Stimulated activated naive CD8-positive, alpha-beta T cell treated with anti-CD3 and anti-CD28 coated beads, Interleukin-15, amount 100 ng/mL, for 72 hours (primary cell): Measurements from ENCODE around the gene KIAA1549.
A peak's percentile ranks its signal among the peaks of the same experiment; 100 is the strongest.

Experiments
- ATAC-seq: fragments of 150-1000 bp; cut with Tn5 transposase; 2 replicates; pipeline ENCODE4 v1.10.0; 2021; ENCODE audit warnings: mild to moderate bottlenecking, moderate library complexity
- DNase-seq, 2 donors: peaks; one replicate each; pipeline ENCODE4 v3.0.0; 2021 to 2022
- H3K27ac Mint-ChIP-seq, 2 donors: one replicate each; pipeline ENCODE4 v1.8.0; 2022; ENCODE audit warnings: mild to moderate bottlenecking in 2 of 2, mixed read lengths in 2 of 2, moderate library complexity in 2 of 2
- H3K27me3 Mint-ChIP-seq: one replicate; pipeline ENCODE4 v1.8.0; 2022; ENCODE audit warnings: mixed read lengths
- H3K4me1 Mint-ChIP-seq: one replicate; pipeline ENCODE4 v1.8.0; 2022; ENCODE audit warnings: mild to moderate bottlenecking, mixed read lengths
- H3K4me3 Mint-ChIP-seq, 2 donors: one replicate each; pipeline ENCODE4 v1.8.0; 2022; ENCODE audit warnings: mild to moderate bottlenecking in 2 of 2, mixed read lengths in 2 of 2, moderate library complexity in 1 of 2
- H3K9me3 Mint-ChIP-seq, 2 donors: one replicate each; pipeline ENCODE4 v1.8.0; 2022; ENCODE audit warnings: mixed read lengths in 2 of 2

KIAA1549 gene

DNA sequence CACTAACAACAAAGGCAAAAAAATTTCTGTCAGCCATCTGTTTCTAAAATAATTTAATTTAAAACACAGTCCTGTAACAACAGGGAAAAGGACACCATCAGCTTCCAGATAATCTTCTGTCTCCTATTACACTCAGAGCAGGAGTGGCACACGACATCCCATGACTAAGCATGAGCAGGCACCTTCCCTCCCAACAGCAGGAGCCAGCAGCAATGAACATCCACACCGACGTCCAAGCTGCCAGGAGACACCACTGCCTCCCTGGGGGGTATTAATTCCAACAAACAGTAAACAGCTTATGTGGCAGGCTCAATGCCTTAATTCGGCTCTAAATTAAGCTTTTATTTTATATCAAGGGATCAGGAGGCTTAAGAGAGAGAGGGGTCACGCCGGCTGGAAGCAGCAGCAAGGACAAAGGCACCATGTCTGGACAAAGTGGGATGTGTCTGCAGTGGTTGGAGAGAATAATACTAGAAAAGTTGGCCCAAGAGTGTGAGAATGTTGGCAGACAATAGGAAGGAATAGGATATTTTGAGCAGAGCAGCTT, 45.7 kb downstream of the KIAA1549 start:
- peaks cover 15% of the 10 kb centered on the region for H3K27me3 Mint-ChIP-seq
- no peak overlapping the region for H3K4me3 Mint-ChIP-seq
- peak overlapping the region in 1 of 2 donors; percentile 43 for H3K27ac Mint-ChIP-seq
- ATAC-seq (no peak), DNase-seq (no peak)
- H3K9me3 Mint-ChIP-seq = no peaks in the 10 kb centered on the region
- H3K4me1 Mint-ChIP-seq = peaks cover 7% of the 10 kb centered on the region

DNA sequence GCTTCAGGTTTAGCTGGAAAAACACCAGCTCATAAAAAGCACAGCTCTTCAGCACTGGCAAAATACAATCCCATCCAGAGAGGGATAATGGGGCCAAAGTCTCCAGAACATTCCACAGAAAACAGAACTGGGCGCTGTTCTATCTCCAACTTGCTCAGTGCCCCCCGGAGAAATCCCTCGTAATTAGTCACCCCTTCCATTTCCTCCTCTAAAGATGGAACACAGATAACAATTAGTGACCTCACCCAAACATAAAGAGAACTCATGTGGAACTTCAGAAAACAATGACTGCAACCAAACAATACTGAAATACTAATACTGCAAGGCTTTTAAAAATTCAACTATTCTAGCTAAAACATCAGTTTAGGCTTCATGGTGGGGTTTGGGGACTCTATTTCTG, 46.3 kb downstream of the KIAA1549 start:
- Mint-ChIP-seq H3K4me1 (peaks cover 7% of the 10 kb centered on the region), H3K4me3 (no peak overlapping the region), H3K27me3 (peaks cover 17% of the 10 kb centered on the region), H3K27ac (no peak overlapping the region), H3K9me3 (no peaks in the 10 kb centered on the region)
- DNase-seq = no peak
- no peak for ATAC-seq

DNA sequence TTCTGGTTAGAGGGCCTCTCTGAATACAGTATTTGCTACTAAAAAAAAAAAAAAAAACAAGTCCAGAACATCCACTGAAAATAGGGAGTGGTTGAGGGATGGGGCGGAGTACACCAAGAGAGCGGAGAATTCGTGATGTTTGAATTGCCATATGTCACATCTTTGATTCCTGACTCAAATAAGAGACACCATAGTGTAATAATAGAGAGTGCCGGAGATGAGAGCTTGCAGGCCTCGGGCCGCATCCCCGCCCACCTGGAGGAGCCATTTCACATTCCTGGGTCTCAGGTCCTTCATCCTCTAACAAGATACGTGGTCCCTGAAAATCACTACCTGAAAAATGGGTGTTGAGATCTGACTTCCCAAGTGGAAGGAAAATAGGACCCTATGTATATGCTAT, 46.8 kb downstream of the KIAA1549 start:
- peak overlapping the region in 1 of 2 donors; percentile 62 for H3K27ac Mint-ChIP-seq
- H3K27me3 Mint-ChIP-seq = peaks cover 17% of the 10 kb centered on the region

DNA sequence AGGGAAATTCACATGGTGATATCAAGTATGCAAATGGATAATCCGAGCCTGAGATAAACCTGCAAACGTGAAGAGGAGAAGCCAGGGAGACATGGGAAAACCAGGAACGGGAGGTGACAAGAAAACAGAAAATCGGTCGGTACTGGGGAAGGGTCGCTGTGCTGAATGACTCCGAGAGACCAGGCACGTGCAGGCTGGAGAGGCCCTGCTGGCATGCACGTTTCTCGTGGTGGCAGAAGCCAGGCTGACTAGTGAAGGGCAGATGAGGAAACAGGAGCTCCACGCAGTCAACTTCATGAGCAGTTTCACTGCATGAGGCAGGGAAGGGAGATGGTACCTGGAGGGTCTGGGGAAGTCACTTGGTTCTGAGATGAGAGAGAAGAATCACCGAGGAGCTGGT, 48.3 kb downstream of the KIAA1549 start:
- H3K9me3 Mint-ChIP-seq = no peaks in the 10 kb centered on the region
- H3K27me3 Mint-ChIP-seq = peaks cover 17% of the 10 kb centered on the region
- no peak for ATAC-seq
- H3K4me3 Mint-ChIP-seq = no peak overlapping the region
- peaks cover 7% of the 10 kb centered on the region for H3K4me1 Mint-ChIP-seq
- no peak for DNase-seq
- no peak overlapping the region for H3K27ac Mint-ChIP-seq

More for the DNA sequence above, 46.8 kb downstream of the KIAA1549 start:
- Mint-ChIP-seq H3K9me3 (no peaks in the 10 kb centered on the region), H3K4me1 (peaks cover 7% of the 10 kb centered on the region), H3K4me3 (no peak overlapping the region)
- no peak for DNase-seq
- no peak for ATAC-seq

DNA sequence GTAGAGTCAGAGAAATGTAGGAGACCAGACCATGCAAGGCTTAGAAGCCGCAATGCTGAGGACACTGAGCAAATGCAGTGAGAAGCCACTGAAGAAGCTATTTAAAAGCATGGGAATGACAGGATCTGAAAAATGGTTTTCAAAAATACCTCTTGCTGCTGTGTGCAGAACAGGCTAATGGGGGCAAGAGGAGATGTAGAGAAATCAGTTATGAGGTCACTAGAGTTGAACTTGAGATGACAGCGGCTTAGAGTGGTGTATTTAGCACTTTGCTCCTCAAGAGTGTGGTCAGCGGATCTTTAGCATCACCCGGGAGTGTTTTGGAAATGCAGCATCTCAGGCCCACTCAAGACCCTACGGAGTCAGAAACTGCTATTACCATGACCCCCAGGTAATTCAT, 48.8 kb downstream of the KIAA1549 start:
- ATAC-seq (no peak), DNase-seq (no peak)
- Mint-ChIP-seq H3K27me3 (peaks cover 17% of the 10 kb centered on the region), H3K4me1 (peaks cover 7% of the 10 kb centered on the region), H3K4me3 (no peak overlapping the region), H3K9me3 (no peaks in the 10 kb centered on the region), H3K27ac (no peak overlapping the region)

DNA sequence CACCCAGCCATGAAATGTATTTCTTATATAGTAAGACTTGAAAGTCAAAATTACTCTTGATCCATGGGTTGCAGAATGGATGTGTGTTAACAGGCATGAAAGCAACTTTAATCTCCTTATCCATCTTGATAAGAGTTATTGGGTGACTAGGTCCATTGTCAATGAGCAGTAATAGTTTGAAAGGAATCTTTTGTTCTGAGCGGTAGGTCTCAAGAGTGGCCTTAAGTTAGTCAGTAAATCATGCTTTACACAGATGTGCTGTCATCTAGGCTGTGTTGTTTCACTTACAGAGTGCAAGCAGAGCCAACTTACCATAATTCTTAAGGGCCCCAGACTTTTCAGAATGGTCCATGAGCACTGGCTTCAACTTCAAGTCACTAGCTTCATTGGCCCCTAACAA, 51.2 kb downstream of the KIAA1549 start:
- no peak overlapping the region for H3K27ac Mint-ChIP-seq
- no peaks in the 10 kb centered on the region for H3K9me3 Mint-ChIP-seq
- H3K27me3 Mint-ChIP-seq = peaks cover 17% of the 10 kb centered on the region
- H3K4me3 Mint-ChIP-seq = no peak overlapping the region
- H3K4me1 Mint-ChIP-seq = peaks cover 27% of the 10 kb centered on the region
- DNase-seq (no peak), ATAC-seq (no peak)

DNA sequence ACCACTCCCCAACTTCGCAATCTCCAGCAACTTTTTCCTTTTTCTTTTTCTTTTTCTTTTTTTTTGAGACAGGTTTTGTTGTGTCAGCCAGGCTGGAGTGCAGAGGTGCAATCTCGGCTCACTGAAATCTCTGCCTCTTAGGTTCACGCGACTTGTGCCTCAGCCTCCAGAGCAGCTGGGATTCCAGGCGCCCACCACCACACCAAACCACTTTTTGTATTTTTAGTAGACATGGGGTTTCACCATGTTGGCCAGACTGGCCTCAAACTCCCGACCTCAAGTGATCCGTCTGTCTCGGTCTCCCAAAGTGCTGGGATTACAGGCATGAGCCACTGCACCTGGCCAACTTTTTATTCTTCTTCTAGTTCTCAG, 55.0 kb downstream of the KIAA1549 start:
- H3K27ac Mint-ChIP-seq = no peak overlapping the region
- ATAC-seq (no peak), DNase-seq (no peak)
- H3K4me3 Mint-ChIP-seq = no peak overlapping the region
- H3K27me3 Mint-ChIP-seq = peaks cover 7% of the 10 kb centered on the region
- peaks cover 23% of the 10 kb centered on the region for H3K4me1 Mint-ChIP-seq
- no peaks in the 10 kb centered on the region for H3K9me3 Mint-ChIP-seq

DNA sequence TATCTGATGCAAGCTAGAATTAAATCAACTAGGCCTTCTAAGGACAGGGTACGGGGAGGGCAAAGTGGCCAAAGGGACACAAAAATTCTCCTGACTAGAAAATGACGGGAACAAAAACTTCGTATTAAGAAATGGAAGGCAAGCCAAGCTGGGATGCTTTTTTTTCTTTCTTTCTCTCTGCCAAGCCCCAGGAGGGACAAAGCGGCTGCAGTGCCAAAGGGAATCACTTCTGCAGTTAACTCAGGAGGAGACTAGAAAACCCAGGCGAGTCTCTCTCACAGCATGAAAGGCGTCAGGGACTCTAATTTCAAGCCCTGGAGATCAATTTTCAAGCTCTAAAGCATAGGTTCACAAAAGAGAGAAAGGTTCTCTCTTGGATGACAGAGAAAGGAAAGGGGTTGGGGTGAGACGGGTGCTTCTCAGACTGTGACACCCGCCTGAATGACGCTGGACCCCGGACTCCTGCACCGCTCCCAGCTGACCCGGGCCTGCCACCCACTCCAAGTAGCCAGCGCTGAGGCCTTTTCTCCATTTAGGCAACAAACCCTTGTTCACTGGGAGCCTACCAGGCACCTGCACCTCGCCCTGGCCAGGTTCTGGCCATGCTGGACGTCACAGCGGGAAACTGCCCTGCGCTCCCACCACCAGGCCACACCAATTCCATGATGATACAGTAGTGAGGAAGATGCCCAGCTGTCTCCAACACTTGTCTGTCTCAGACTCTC, 56.5 kb downstream of the KIAA1549 start:
- Mint-ChIP-seq H3K27me3 (no peaks in the 10 kb centered on the region), H3K9me3 (no peaks in the 10 kb centered on the region), H3K4me3 (no peak overlapping the region)

DNA sequence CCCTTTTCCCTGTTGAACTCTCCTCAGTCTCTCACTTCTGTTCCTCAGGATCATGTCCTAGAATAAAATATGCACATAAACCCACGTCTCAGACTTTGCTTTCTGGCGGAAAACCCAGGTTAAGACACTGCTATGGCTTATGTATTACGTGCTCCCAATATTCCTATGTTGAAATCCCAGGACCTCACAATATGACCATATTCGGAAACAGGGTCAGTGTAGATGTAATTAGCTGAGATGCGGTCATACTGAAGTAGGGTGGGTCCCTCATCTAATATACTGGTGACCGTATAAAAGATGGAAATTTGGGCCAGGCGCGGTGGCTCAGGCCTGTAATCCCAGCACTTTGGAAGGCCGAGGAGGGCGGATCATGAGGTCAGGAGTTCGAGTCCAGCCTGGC, 59.9 kb downstream of the KIAA1549 start:
- Mint-ChIP-seq H3K27ac (no peak overlapping the region), H3K27me3 (no peaks in the 10 kb centered on the region), H3K9me3 (no peaks in the 10 kb centered on the region), H3K4me1 (peaks cover 21% of the 10 kb centered on the region), H3K4me3 (no peak overlapping the region)
- ATAC-seq = no peak
- DNase-seq = no peak

More for the DNA sequence above, 56.5 kb downstream of the KIAA1549 start:
- Mint-ChIP-seq H3K4me1 (peaks cover 30% of the 10 kb centered on the region), H3K27ac (no peak overlapping the region)
- DNase-seq = no peak
- no peak for ATAC-seq

DNA sequence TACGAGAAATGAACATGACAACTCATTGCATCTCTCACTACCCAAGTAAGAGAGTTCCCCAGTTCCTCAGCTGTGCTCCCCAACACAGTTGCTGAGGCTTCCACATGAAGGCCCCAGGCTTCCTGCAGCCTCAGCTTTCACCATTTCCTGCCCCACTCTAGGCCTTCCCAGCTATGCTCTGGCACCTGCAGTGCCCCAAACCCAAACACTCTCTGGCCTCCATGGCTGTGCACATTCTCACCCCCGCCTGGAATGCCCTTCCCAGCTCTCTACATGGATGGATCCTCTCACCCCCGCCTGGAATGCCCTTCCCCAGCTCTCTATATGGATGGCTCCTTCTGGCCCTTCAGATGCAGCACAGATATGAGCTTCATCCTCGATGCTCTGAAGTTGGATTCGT, 61.3 kb downstream of the KIAA1549 start:
- Mint-ChIP-seq H3K9me3 (no peaks in the 10 kb centered on the region), H3K4me1 (peaks cover 8% of the 10 kb centered on the region), H3K27ac (peak overlapping the region; percentile 28 to 47), H3K27me3 (no peaks in the 10 kb centered on the region), H3K4me3 (no peak overlapping the region)
- DNase-seq = no peak
- ATAC-seq = no peak

DNA sequence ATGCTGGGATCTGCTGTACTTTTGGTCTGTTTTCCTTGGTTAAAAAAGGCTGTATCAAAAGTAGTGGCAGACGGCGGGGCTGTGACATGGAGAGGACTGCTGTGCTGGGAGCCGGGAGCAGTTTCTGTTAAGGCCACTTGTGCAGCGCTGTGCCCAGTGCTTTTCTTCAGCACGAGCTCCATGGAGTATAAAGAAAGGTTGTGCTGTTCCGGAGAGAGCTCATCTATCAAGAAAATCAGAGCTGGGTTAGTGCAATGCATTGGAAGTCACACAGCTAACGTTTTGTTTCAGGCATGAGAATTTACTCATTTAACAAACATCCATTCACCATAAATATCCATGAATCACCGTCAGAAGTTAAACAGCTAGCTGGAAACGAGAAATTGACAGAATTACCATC, 62.0 kb downstream of the KIAA1549 start:
- Mint-ChIP-seq H3K27ac (no peak overlapping the region), H3K9me3 (no peaks in the 10 kb centered on the region), H3K27me3 (no peaks in the 10 kb centered on the region), H3K4me1 (peaks cover 8% of the 10 kb centered on the region), H3K4me3 (no peak overlapping the region)
- no peak for DNase-seq
- no peak for ATAC-seq

DNA sequence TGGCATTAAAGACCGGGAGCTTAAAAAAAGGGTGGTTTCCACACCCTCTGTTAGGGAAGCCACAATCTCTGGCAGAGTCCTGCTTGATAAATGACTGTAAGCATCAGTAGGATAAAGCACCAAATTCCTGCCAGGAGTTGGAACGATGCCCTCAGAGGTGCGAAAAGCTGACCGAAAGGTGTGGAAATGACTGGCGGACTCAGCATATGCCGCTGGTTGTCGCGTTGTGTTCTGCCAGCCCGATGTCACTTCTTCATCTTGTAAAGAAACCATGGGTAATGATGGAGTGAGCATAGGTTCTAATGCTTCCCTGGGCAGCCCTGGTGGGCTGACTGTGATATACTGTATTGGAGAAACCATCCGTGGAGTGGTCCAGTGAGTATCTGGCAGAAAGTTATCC, 62.4 kb downstream of the KIAA1549 start:
- ATAC-seq = no peak
- Mint-ChIP-seq H3K4me3 (no peak overlapping the region), H3K27me3 (no peaks in the 10 kb centered on the region), H3K9me3 (no peaks in the 10 kb centered on the region), H3K27ac (no peak overlapping the region), H3K4me1 (peaks cover 8% of the 10 kb centered on the region)
- DNase-seq = no peak

DNA sequence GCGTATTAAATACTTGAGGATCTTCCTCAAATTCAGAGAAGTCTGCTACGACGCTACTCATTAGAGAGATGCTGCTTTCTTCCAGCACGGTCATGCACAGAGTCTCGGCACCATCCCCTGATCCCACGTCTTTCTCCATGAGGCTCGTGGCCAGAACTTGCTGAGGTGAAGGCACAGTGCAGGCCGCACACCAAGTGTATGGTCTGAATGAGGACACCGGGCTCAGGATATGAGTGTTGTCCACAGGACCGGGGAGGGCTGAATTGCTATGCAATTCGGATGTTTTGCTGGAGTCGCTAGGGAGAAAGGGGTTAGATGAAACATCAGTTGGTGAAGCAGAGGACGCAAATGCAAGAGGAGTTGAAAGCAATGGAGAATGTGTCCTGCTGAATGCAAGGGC, 63.0 kb downstream of the KIAA1549 start:
- H3K4me3 Mint-ChIP-seq = no peak overlapping the region
- no peaks in the 10 kb centered on the region for H3K9me3 Mint-ChIP-seq
- no peak for ATAC-seq
- no peak overlapping the region for H3K27ac Mint-ChIP-seq
- H3K4me1 Mint-ChIP-seq = peaks cover 8% of the 10 kb centered on the region
- H3K27me3 Mint-ChIP-seq = no peaks in the 10 kb centered on the region
- no peak for DNase-seq

DNA sequence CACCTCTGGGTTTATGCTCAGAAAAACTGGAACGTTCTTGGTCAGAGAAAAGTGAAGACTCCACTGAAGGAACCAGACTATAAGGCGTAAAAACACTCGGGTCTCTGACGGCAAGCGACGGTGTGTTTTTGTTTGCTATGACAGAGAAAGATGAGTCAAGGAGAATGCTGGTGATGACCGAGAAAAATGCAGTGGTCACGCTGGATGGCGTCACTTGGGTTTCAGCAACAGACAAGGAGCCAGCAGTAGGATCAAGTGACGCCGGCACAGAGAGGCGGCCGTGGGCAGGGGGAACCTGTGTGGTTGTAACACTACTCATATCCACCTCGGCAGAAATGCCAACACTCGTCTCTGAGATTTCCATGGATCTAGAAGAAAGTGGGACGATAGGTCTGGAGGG, 63.4 kb downstream of the KIAA1549 start:
- ATAC-seq (no peak), DNase-seq (no peak)
- Mint-ChIP-seq H3K4me1 (peaks cover 8% of the 10 kb centered on the region), H3K27me3 (no peaks in the 10 kb centered on the region), H3K9me3 (no peaks in the 10 kb centered on the region), H3K27ac (no peak overlapping the region), H3K4me3 (no peak overlapping the region)

DNA sequence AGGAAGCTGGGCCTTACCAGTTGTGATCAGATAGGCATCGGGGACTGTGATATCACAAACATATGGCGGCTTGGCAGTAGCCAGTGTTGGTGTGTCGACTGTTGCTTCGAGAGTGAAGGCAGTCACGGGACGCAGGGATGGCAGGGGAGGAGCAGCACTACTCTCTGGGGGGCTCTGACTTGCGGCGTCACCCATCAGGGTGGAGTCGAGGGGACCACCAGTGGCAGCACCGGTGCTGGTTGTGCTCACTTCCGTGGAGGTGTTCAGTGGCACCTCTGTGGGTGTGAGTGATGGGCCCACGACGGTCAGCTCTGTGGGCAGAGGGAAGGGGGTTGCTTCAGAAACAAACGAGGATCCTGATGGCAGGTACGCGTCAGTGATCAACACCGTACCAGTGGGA, 64.5 kb downstream of the KIAA1549 start:
- DNase-seq = no peak
- no peaks in the 10 kb centered on the region for H3K9me3 Mint-ChIP-seq
- no peak for ATAC-seq
- H3K27me3 Mint-ChIP-seq = peaks cover 7% of the 10 kb centered on the region
- H3K27ac Mint-ChIP-seq = no peak overlapping the region
- peaks cover 8% of the 10 kb centered on the region for H3K4me1 Mint-ChIP-seq
- H3K4me3 Mint-ChIP-seq = no peak overlapping the region

DNA sequence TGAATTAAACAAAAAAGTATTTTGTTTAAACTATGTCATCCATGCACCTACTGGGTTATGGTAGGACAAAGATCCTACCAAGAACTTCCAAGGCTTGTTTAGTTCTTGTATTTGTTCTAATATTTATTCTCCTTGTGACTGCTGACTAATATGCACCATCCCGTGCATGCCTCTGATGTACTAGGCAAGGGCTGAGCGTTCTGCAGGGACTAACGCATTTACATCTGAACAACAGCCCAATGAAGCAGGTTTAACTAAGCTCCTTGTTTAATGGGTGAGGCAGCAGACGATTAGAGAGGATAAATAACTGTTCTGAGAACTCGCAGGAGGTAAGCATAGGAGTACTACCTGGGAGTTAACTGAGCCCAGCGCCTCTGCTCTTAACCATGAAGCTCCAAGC, 64.9 kb downstream of the KIAA1549 start:
- no peak for DNase-seq
- Mint-ChIP-seq H3K27ac (no peak overlapping the region), H3K27me3 (peaks cover 8% of the 10 kb centered on the region), H3K9me3 (no peaks in the 10 kb centered on the region), H3K4me3 (no peak overlapping the region), H3K4me1 (peaks cover 8% of the 10 kb centered on the region)
- ATAC-seq = no peak

DNA sequence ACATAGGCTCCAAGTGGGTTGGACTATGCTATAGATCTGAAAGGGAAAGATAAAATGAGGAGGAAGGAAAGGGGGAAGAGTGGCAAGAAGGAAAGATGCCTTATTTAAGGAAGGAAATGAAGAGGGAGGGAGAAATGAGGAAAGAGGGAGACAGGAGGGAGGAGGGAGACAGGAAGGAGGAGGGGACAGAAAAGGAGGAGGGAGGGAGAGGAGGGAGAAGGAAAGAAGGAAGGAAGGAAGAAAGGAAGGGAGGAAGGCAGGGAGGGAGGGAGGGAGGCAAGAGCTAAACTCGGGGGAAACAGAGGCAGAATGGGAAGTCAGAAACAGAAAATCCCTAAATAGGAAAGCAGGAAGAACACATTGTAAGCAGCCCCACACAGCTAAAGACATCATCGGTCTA, 67.4 kb downstream of the KIAA1549 start:
- H3K4me3 Mint-ChIP-seq = no peak overlapping the region
- peaks cover 8% of the 10 kb centered on the region for H3K27me3 Mint-ChIP-seq
- peak overlapping the region in 1 of 2 donors; percentile 38 for H3K27ac Mint-ChIP-seq
- H3K9me3 Mint-ChIP-seq = no peaks in the 10 kb centered on the region
- no peaks in the 10 kb centered on the region for H3K4me1 Mint-ChIP-seq
- ATAC-seq (no peak), DNase-seq (no peak)
